HG03558 (cell line): Measurements from ENCODE around the gene PRKCA.
A peak's percentile ranks its signal among the peaks of the same experiment; 100 is the strongest.

Source experiments
- ATAC-seq: cut with Tn5 transposase; IDR thresholded peaks from one replicate; pipeline ENCODE4 v1.9.1; 2021; ENCODE audit warnings: moderate number of reproducible peaks; ENCODE audit not compliant: unreplicated experiment; ENCODE audit errors: extremely low read depth

Gene PRKCA

DNA sequence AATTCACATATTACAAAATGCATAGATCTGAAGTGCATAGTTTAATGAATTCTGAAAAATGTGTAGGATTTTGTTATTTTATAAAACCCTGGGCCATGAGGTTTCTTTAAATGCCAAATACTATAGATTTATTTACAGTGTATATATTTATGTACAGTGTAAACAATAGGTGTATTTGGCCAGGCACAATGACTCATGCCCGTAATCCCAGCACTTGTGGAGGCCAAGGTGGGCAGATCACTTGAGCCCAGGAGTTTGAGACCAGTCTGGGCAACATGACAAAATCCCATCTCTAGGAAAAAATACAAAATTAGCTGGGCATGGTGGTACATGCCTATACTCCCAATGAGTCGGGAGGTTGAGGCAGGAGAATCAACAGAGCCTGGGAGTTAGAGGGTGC is 249.4 kb downstream of the PRKCA start:
- ATAC-seq = no peak

DNA sequence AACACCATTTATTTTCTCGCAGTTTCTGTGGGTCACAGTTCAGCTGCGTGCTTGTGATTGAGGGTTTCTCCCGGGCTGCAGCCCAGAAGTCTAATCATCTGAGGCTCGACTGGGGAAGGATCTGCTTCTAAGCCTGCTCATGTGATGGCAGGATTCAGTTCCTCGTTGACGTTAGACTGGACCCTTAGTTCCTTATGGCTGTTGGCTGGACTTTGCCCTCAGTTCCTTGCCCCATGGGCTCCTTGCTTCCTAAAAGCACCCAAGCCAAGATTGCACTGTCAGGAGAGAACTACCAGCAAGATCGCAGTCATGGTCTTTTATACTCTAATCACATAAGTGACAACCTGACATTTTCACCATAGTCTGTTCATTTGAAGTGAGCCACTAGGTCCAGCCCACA is 250.0 kb downstream of the PRKCA start:
- ATAC-seq = no peak

DNA sequence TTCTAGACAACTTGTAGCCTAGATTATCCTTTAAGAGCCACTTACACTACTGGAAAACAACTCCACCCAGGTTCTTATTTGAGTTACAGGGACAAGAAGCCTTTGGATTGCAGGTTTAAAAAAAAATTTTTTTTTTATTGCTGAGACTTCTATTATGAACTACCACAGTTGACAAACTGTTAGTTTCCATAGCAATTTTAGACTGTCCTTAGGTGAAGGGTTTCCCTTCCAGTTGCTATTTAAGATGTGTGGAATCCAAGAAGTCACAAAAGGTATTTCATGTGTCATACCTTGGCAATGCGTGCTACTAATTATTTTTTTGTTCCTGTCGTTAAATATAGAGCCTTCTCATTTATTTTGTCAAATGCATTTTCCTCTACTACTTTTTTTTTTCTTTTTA is 253.2 kb downstream of the PRKCA start:
- ATAC-seq = no peak

DNA sequence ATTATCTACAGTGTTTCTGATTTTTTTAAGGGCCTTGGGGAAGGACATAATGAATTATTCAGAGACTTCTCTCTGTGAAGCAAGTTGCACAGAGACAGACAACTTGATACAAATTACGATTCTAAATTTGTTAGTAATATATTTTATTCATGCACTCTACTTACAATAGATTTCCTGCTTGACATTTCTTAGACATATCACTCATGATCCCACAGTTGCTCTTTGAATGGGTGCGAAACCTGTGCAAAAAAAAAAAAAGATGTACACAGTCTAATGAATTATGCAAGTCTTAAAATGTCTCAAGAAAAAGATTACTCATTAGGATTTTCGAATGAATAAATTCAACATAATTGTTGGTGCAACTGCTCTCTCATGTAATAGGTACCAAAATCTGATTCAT is 254.8 kb downstream of the PRKCA start:
- ATAC-seq = no peak

DNA sequence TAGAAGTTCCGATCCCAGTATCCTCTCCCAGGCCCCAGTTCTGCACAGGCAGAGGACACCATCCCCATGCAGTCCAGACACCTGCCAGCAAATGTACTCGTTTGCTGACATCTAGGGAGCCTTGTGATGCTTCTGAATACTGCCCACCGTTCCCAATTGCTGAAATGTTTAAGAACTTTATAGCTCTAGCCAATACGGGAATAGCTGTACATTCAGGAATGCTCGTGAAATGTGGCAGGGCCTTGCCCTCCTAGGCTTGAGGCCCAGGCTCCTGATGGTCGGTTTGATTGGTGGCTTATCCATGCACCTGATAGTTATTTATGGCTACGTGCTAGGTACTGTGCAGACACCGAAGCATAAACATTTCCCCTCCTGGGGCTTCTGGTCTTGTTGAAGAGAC is 255.5 kb downstream of the PRKCA start:
- no peak for ATAC-seq

DNA sequence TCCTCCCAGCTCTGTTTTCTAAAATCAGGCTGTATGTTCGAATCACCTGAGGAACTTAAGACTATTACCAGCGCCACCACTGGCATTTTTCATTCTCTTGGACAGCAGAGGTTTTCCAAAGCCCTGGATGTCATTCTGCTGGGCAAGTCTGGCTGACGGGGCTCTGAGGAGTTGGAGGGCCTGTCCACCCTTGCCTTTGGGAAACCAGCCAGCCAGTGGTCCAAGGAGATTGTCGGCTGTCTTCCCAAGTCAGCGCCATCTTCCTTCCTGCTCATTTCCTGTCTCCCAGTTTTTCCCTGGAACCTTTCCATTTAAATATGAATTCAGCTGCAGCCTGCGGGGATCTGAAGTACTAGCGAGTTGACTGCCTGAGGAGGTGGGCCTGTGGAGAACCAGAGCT is 258.3 kb downstream of the PRKCA start:
- ATAC-seq = no peak

DNA sequence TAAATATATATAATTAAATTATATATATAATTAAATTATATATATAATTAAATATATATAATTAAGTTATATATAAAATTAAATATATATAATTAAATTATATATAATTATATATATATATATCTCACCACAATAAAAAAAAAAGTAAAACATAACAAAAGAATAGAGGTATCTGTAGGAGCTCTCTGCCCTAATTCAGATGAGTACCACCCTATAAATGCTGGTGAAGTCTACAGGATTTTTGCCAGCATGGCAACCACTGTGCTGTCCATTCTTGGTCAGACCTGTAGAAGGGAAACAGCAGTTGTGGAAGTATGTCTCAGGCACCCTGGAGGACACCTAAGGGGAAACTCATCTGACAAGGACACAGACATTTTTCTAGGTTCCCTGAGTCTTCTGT is 259.7 kb downstream of the PRKCA start:
- ATAC-seq = no peak

DNA sequence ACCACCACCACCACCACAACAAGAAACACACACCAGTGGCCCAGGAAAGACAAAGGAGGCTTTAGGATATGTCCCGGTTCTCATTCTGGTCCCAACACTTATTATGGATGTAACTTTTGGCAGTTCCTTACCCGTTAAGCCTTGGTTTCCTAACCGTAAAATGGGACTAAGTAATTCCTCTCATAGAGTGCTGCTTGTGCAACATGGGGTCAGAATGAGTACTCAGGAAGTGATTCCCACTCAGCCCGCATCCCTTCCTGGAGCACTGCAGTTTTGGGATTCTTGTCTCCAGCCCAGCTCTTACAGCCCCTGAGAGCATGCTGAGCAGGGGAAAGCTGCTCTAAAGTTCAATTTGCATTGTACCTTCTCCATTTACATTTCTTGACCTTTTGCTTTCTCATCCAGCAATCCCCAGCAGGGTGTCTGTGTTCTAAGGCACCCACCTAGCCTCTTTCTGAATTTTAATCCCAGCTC is 262.6 kb downstream of the PRKCA start:
- no peak for ATAC-seq

DNA sequence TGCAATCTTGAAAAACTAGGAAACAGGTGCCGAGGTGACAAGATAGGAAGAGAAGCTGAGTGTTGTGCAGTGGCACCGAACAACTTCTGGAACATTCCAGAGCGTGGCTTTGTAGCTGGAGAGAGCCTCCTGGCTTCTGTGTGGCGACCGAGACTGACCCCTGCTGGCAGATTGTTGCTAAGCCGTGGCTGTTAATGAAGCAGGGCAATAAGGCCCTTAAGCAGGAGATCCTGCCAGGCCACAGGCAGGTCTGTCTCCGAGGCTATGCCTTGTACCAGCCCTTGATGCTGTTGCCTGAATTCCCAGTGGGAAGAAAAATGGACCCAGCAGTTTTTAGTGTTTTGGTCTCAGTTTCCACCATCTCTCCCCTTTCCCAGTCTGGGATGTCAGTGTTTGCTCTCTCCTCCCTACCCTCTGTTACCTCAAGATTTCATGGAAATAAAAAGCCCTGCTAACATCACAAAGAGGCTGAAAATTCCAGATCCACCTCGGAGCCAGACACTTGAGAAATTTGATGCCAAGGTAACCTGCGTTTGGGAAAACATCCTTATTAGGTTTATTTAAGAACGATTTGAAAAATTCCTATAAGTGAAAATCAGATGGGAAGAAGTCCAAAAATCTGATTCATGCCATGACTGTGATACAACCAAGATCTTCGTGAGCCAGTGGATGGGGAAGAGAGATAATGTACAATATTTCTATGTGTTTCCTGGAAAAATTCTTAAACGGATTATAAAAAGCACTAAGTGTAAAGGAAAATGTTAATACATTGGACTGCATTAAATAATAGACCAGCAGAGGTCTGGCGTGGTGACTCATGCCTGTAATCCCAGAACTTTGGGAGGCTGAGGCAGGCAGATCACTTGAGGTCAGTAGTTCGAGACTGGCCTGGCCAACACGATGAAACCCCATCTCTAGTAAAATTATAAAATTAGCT is 265.1 kb downstream of the PRKCA start:
- peak; percentile 46 for ATAC-seq

DNA sequence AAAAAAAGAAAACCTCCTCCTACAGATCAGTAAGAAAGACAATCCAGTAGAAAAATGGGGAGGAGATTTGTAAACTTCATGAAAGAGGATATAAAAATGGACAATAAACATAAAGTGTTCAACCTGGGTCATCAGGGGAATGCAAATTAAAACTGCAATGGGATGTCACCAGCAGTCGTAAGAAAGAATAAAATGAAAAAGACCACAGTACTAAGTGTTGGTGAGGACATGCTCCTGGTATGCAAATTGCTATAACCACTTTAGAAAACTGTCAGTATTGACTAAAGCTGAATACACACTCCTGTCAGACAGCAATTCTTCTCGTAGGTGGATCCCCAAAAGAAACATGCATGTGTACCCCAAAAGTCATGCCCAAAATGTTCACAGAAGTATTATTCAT is 267.2 kb downstream of the PRKCA start:
- ATAC-seq = no peak

DNA sequence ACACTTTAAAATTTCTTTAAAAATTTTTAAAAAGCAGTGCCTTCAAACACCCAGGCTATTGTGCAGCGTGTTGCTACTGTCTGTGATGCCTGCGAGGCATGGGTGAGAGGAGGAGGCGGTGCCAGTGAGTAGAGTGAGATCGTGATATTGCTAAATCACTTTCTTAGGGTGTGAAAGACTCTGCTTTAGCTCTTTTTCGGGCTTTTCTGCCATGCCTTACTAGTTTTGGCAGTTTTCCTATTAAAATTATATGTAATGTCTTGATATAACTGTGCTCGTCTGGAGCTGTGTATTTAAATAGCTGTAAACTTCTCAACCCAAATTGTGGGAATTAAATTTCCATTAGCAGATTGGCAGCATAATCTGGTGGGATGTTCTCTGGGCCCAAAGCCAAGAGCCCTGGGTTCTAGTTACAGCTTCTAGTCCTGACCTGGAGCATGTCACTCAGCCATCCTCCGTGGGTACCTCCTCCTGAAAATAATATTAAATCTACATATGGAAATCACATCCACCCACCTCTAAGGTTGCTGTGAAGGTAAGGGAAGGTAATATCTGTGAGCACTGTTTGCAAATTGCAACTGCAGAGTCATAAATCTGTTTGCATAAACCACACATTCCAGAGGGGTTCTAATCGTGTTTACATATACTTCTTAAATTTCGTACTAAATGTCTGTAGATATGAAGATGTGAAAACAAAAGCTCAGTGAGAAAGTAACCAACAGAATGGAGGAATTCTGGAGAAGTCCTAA is 268.2 kb downstream of the PRKCA start:
- no peak for ATAC-seq

DNA sequence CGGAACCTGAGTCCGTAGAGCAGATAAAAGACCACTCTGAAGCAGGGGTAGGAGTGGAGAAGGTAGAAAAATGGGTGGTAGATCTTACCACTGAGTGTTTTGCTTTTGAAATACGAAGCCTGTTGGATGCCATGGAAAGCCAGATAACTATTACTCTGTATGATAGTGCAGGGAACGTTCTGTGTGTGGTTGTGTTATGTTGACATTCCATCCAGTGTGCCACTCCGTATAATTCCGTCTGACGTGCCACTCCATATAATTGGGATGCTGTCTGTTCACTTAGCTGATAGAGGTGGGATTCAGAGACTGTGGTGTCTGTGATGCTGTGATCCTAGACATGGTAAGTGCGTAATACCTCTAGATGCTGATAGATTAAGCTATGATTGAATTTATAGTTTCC is 269.3 kb downstream of the PRKCA start:
- no peak for ATAC-seq

DNA sequence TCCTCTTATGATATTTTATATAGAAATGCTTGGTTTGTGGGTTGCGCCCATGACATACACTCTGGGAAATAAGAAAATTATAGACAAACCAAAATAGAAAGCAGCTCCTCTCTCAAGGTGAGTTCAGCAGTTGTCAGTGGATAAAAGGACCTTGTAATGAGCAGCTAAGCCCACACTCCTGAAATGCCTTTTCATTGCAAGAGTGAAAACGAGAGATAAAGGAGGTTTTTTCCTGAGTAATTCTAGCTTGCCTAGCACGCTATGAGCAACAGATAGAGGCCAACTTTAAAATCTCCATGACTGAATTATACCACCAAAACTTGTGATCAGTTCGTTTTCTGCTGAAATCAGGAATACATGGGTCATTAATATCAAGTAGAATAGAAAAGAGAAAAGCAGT is 270.7 kb downstream of the PRKCA start:
- no peak for ATAC-seq

DNA sequence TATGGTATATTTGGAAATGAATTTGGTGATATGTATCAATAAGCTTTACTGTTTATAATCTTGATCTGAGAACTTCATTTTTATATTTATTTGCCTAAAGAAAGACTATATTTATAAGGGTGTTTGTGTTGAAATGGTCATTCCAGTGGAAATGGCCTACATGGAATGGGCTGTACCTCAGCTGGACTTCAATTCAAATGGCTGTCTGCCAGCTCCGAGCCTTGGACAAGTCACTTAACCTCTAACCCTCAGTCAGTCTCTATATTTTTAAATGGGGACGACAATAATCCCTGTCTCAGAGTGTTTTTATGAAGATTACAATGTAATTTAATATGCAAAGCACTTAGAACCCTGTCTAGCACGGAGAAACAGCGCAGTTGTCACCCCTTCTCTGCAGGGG is 271.7 kb downstream of the PRKCA start:
- ATAC-seq = no peak

DNA sequence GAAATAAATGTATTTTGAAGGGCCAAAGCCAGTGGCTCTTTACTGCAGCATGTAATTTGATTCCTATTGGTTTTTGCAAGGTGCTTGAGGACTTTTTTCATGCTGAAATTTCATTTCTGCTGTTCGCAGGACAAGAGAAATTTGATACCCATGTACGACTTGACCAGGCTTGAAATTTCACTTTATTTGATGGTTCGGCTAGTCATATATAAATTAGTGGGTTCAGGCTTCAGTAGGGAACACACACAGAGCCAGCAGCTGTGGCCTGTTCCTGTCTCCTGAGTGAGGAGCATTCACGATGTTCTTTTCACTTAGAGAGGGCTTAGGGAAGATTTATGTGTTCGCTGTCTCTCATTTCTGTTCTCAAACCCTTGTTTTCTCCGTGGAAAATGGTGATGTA is 274.1 kb downstream of the PRKCA start:
- no peak for ATAC-seq

DNA sequence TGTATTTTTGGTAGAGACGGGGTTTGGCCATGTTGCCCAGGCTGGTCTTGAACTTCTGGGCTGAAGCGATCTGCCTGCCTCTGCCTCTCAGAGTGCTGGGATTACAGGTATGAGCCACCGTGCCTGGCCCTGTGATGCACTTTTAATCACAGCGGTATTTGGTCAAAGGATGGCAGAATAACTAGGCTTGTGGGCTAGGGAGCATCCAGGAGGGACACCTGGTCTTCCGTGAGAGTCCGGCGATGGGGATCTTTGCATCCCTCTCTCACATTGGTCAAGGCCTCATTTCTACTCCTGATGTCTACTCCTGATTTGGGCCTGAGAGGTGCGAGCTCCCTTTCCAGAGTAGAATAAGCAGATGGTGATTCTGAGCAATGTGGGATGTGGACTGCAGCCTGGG is 274.6 kb downstream of the PRKCA start:
- ATAC-seq = no peak

DNA sequence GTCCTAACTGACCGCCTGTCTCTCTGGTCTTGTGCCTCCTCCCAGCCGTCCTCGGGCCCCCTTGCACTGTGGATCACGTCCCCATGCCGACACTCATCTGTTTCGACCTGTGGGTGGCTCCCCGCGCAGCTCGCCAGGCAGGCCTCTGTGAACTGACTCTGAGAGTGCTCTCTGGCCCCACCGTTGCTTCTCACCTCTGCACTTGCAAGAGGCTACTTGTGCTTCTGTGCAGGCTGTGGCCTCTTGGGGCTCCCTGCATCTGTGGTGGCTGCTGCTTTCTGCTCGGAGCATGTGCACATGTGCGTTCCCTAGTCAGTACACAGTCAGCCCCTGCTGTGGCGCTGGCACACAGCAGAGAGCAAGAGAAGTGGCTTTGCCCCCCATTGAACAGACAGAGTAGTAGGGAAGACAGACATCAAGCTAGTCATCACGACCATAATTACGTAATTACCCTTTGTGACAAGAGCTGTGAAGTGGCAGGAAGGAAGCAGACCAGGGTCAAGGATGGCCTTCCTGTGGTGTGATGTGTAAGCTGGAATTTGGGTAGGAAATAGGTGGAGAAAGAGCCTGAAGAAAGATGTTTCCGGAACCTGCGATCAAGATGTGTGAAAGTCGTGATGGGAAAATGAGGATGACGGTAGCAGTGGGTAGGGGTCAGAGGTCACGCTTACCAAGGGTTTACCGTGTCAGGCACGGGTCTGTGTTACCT is 276.5 kb downstream of the PRKCA start:
- no peak for ATAC-seq

DNA sequence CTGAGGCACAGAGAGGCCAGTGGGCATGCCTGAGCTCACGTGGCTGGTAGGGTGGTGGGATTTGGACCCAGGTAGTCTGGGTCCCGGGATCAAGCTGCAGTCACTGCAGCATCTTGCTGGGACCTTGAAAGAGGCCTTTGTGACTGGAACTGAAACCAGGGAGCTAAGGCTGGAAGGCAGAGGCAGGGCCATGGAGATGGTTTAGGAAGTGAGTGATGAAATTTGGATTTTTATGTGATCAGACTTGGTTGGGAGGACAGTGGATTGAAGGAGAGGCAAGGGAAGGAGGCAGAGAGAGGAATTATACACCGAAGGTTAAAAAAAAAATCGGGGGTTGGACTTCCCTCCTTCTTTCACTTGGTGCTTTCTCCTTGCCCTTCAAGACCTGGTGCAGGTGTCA is 277.1 kb downstream of the PRKCA start:
- no peak for ATAC-seq

DNA sequence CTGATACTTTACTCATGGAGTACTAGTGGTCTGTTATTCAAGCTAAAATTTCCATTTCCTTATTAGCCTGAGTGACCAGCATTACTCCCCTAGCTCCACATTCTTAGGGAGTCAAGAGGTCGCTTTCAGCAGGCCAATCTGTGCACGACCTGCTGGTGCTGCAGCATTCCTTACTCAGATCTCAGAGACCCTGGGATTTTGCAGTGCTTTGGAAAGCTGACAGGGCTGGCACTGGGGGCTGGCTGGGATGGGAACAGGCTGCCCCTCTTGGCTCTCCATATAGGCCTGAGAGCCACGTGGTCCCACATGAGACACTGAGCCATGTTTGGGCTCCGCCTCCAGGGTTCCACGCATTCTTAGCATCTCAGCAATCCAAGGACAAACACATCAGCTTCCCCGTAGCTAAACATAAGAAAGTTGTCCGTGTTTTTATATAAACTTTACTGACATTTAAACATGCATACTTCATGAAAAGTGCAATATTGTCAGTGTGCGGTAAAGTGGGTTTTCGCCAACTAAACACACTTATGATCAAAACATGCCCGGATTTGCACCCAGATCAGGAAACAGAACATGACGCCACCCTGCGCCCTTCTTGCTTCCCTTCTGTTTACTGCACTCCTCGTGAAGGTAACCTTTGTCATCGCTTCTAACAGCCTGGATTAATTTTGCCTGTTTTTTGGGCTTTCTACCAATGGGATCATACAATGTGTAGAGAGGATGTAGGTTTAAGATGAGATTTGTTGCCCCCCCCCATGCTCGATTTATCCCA is 278.0 kb downstream of the PRKCA start:
- no peak for ATAC-seq

DNA sequence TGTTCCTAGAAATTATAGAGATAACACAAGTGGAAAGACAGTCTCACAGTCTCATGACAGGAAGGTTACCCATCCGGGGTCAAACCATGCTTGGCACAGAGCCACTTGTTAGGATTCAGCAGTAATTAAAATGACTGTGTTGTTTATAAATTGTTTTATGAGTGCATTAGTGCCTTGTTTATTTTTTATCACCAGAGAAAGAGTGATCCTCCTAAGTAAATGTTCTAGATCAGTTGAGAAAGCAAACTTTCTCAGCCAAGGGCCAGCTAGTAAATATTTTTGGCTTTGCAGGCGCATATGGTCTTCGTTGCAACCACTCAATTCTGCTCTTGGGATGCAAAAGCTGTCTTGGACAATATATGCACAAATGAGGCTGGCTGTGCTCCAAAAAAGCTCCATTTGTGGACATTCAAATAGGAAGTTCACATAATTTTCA is 278.6 kb downstream of the PRKCA start:
- no peak for ATAC-seq
